H9 (cell line): Measurements from ENCODE around the gene KHSRP. TPM values are rescaled to one million over a fixed set of nuclear protein-coding genes. Genes with fewer than 3 reads are reported as not detected.

Experiments
- DNase-seq: peaks from one replicate; pipeline ENCODE4 v3.0.0-alpha.2; 2017
- H2AFZ ChIP-seq: one replicate; pipeline ENCODE4 v1.6.1; 2013; ENCODE audit warnings: mild to moderate bottlenecking, low read length, control low read depth, moderate library complexity
- H2AK5ac ChIP-seq: 2 replicates; pipeline ENCODE4 v1.6.1; 2013; ENCODE audit warnings: low read length, control low read depth, mixed read lengths; ENCODE audit not compliant: insufficient read length
- H2BK120ac ChIP-seq: one replicate; pipeline ENCODE4 v1.6.1; 2013; ENCODE audit warnings: low read depth, mild to moderate bottlenecking, low read length, control low read depth, inconsistent platforms; ENCODE audit not compliant: poor library complexity, severe bottlenecking
- H2BK12ac ChIP-seq: 2 replicates; pipeline ENCODE4 v1.6.1; 2013; ENCODE audit warnings: low read length, control low read depth, mixed read lengths, low read depth; ENCODE audit not compliant: insufficient read length
- H2BK15ac ChIP-seq: 2 replicates; pipeline ENCODE4 v1.6.1; 2013; ENCODE audit warnings: low read depth, low read length, control low read depth
- H2BK20ac ChIP-seq: one replicate; pipeline ENCODE4 v1.6.1; 2013; ENCODE audit warnings: low read depth, mild to moderate bottlenecking, low read length, control low read depth, inconsistent platforms; ENCODE audit not compliant: poor library complexity, severe bottlenecking
- H2BK5ac ChIP-seq: 2 replicates; pipeline ENCODE4 v1.6.1; 2013; ENCODE audit warnings: low read length, control low read depth, mixed read lengths; ENCODE audit not compliant: insufficient read length
- H3K14ac ChIP-seq: 2 replicates; pipeline ENCODE4 v1.6.1; 2013; ENCODE audit warnings: low read length, control low read depth; ENCODE audit not compliant: insufficient read depth
- H3K18ac ChIP-seq: 2 replicates; pipeline ENCODE4 v1.6.1; 2013; ENCODE audit warnings: low read depth, mild to moderate bottlenecking, mixed read lengths, low read length, control low read depth; ENCODE audit not compliant: insufficient read length
- H3K23ac ChIP-seq: 2 replicates; pipeline ENCODE4 v1.6.1; 2013; ENCODE audit warnings: low read length, control low read depth, mixed read lengths, low read depth; ENCODE audit not compliant: insufficient read length
- H3K23me2 ChIP-seq: 2 replicates; pipeline ENCODE4 v1.6.1; 2013; ENCODE audit warnings: low read depth, mild to moderate bottlenecking, mixed read lengths, low read length, control low read depth; ENCODE audit not compliant: insufficient read length, poor library complexity, severe bottlenecking
- H3K27ac ChIP-seq: 2 replicates; pipeline ENCODE4 v1.5.1; 2013; ENCODE audit warnings: low read length, control low read depth, mixed read lengths, low read depth; ENCODE audit not compliant: insufficient read length
- H3K27me3 ChIP-seq: 2 replicates; pipeline ENCODE4 v1.6.1; 2013; ENCODE audit warnings: low read length, control low read depth, inconsistent platforms; ENCODE audit not compliant: insufficient read depth
- H3K4ac ChIP-seq: 2 replicates; pipeline ENCODE4 v1.6.1; 2013; ENCODE audit warnings: low read depth, mild to moderate bottlenecking, control low read depth, inconsistent platforms, low read length, moderate library complexity
- H3K4me1 ChIP-seq: 2 replicates; pipeline ENCODE4 v1.6.1; 2013; ENCODE audit warnings: low read length, control low read depth, inconsistent platforms; ENCODE audit not compliant: insufficient read depth
- H3K4me2 ChIP-seq: 2 replicates; pipeline ENCODE4 v1.6.1; 2013; ENCODE audit warnings: low read length, control low read depth, mixed read lengths; ENCODE audit not compliant: insufficient read length, insufficient read depth
- H3K56ac ChIP-seq: 2 replicates; pipeline ENCODE4 v1.6.1; 2013; ENCODE audit warnings: low read depth, mild to moderate bottlenecking, mixed read lengths, low read length, control low read depth; ENCODE audit not compliant: insufficient read length
- H3K79me1 ChIP-seq: 2 replicates; pipeline ENCODE4 v1.6.1; 2013; ENCODE audit warnings: low read depth, mild to moderate bottlenecking, moderate library complexity, low read length, control low read depth, inconsistent platforms; ENCODE audit not compliant: insufficient read depth, poor library complexity, severe bottlenecking
- H3K79me2 ChIP-seq: 2 replicates; pipeline ENCODE4 v1.6.1; 2013; ENCODE audit warnings: low read length, control low read depth, inconsistent platforms; ENCODE audit not compliant: insufficient read depth
- H3K9ac ChIP-seq: 2 replicates; pipeline ENCODE4 v1.6.1; 2013; ENCODE audit warnings: low read length, control low read depth, mixed read lengths; ENCODE audit not compliant: insufficient read length; ENCODE audit errors: extremely low read depth
- H3K9me3 ChIP-seq: one replicate; pipeline ENCODE4 v1.6.1; 2013; ENCODE audit warnings: low read depth, low read length, inconsistent platforms; ENCODE audit not compliant: control insufficient read depth
- H3T11ph ChIP-seq: one replicate; pipeline ENCODE4 v1.6.1; 2013; ENCODE audit warnings: mild to moderate bottlenecking, low read length, control low read depth, inconsistent platforms
- H4K20me1 ChIP-seq: one replicate; pipeline ENCODE4 v1.6.1; 2013; ENCODE audit not compliant: control insufficient read depth, insufficient read length, insufficient read depth
- H4K5ac ChIP-seq: 2 replicates; pipeline ENCODE4 v1.6.1; 2013; ENCODE audit warnings: low read depth, mild to moderate bottlenecking, mixed read lengths, low read length, control low read depth; ENCODE audit not compliant: insufficient read length
- H4K8ac ChIP-seq: replicated peaks from 2 replicates; pipeline ENCODE4 v1.6.1; 2013; ENCODE audit warnings: low read length, control low read depth, mixed read lengths, low read depth; ENCODE audit not compliant: insufficient read length
- H4K91ac ChIP-seq: 2 replicates; pipeline ENCODE4 v1.6.1; 2013; ENCODE audit warnings: low read depth, mild to moderate bottlenecking, moderate library complexity, mixed read lengths, low read length, control low read depth; ENCODE audit not compliant: insufficient read length
- H3K27ac Mint-ChIP-seq, 3 experiments: 2 replicates in 2 of 3; 3 replicates in 1 of 3; pipeline ENCODE4 v1.8.0; 2020 to 2021; ENCODE audit warnings: mixed read lengths in 3 of 3, mild to moderate bottlenecking in 1 of 3, moderate library complexity in 1 of 3
- H3K27me3 Mint-ChIP-seq: 2 replicates; pipeline ENCODE4 v1.8.0; 2021; ENCODE audit warnings: low read depth, mild to moderate bottlenecking, moderate library complexity, mixed read lengths
- H3K36me3 Mint-ChIP-seq, 3 experiments: 2 replicates in 2 of 3; 3 replicates in 1 of 3; pipeline ENCODE4 v1.8.0; 2020 to 2021; ENCODE audit warnings: low read depth in 3 of 3, mixed read lengths in 3 of 3; ENCODE audit not compliant: insufficient read depth in 1 of 3
- H3K4me1 Mint-ChIP-seq, 2 experiments: 2 replicates each; pipeline ENCODE4 v1.8.0; 2020; ENCODE audit warnings: mixed read lengths in 2 of 2
- H3K4me3 Mint-ChIP-seq, 2 experiments: 2 replicates in 1 of 2; 3 replicates in 1 of 2; pipeline ENCODE4 v1.8.0; 2020 to 2021; ENCODE audit warnings: mild to moderate bottlenecking in 2 of 2, mixed read lengths in 2 of 2, moderate library complexity in 1 of 2
- H3K9me3 Mint-ChIP-seq, 2 experiments: 2 replicates in 1 of 2; 3 replicates in 1 of 2; pipeline ENCODE4 v1.8.0; 2020; ENCODE audit warnings: mild to moderate bottlenecking in 2 of 2, mixed read lengths in 2 of 2, moderate library complexity in 1 of 2
- WGBS: extraction: QIAGEN DNeasy Blood & Tissue Kit; methylation state at CpG from one replicate; pipeline ENCODE4 v1.1.7; 2013; ENCODE audit warnings: missing lambda C conversion rate, low lambda C conversion rate, mixed read lengths; ENCODE audit not compliant: insufficient read length; ENCODE audit errors: extremely low coverage; 5-methylcytosine and 5-hydroxymethylcytosine counted together
- total RNA-seq: library from RNA; stranded (reverse); gene quantifications from 2 replicates; pipeline ENCODE4 v1.2.1, GENCODE V29; 2021
- TF ChIP-seq, protein P1 (sequence below): fragments of 200-600 bp; sonication (generic); conservative IDR thresholded peaks from 3 replicates; pipeline ENCODE4 v1.8.0; 2021; ENCODE audit warnings: antibody characterized with exemption, mild to moderate bottlenecking

The KHSRP gene
- total RNA-seq, 1 experiment from 2014 or later, result 602 TPM

DNA sequence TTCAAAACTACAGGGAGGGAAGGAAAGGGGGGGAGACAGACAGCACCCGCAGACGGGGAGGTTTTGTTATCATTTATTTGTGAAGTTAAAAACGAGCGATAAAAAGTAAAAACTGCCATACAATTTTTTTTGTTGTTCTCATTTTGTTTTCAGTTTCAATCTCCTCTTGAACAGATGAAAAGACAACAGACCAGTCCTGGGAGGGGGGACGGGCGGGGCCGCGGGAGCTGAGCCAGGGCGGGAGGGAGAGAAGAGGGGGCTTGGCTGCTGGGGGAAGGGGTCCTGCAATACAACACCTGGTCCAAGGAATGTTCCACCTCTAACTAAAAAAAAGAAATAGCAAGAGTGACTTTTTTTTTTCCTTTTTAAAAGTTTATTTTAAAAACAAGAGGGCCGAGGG, 11.3 kb downstream of the KHSRP start:
- Mint-ChIP-seq H3K4me3 (no peak overlapping the region), H3K27me3 (no peaks in the 10 kb centered on the region), H3K9me3 (no peaks in the 10 kb centered on the region; a peak in 1 of 5 replicates), H3K4me1 (peaks cover 3 to 21% of the 10 kb centered on the region in 2 experiments), H3K27ac (peak overlapping the region in 1 of 3 experiments; percentile 95; a peak in 2 of 7 replicates), H3K36me3 (peaks cover 18 to 51% (median 51%) of the 10 kb centered on the region in 3 experiments; a peak in 6 of 7 replicates)
- no peak overlapping the region for H2BK5ac ChIP-seq
- no peak overlapping the region for H2BK120ac ChIP-seq
- no peak overlapping the region for H2BK12ac ChIP-seq
- no peak overlapping the region for H3K14ac ChIP-seq
- H3K56ac ChIP-seq, result no peak overlapping the region
- H3K4me2 ChIP-seq, result no peak overlapping the region
- no peak overlapping the region for H2BK20ac ChIP-seq
- H3K27ac ChIP-seq, result no peak overlapping the region
- no peaks in the 10 kb centered on the region for H4K20me1 ChIP-seq
- H3K4ac ChIP-seq, result no peak overlapping the region
- no peaks in the 10 kb centered on the region for H3K9me3 ChIP-seq
- no peak overlapping the region for H3K9ac ChIP-seq
- no peak overlapping the region for H4K8ac ChIP-seq
- H3K23ac ChIP-seq, result no peak overlapping the region
- H2BK15ac ChIP-seq, result no peak overlapping the region
- DNase-seq, result no peak
- H3K79me1 ChIP-seq, result peaks cover 3% of the 10 kb centered on the region
- no peaks in the 10 kb centered on the region for H3K27me3 ChIP-seq
- H3T11ph ChIP-seq, result no peak overlapping the region
- no peak overlapping the region for H2AK5ac ChIP-seq
- H2AFZ ChIP-seq, result no peak overlapping the region
- no peaks in the 10 kb centered on the region for H3K4me1 ChIP-seq
- no peaks in the 10 kb centered on the region for H3K79me2 ChIP-seq
- no CpG with 5 or more reads among the region's 10 CpGs for WGBS
- TF ChIP-seq, protein P1, sequence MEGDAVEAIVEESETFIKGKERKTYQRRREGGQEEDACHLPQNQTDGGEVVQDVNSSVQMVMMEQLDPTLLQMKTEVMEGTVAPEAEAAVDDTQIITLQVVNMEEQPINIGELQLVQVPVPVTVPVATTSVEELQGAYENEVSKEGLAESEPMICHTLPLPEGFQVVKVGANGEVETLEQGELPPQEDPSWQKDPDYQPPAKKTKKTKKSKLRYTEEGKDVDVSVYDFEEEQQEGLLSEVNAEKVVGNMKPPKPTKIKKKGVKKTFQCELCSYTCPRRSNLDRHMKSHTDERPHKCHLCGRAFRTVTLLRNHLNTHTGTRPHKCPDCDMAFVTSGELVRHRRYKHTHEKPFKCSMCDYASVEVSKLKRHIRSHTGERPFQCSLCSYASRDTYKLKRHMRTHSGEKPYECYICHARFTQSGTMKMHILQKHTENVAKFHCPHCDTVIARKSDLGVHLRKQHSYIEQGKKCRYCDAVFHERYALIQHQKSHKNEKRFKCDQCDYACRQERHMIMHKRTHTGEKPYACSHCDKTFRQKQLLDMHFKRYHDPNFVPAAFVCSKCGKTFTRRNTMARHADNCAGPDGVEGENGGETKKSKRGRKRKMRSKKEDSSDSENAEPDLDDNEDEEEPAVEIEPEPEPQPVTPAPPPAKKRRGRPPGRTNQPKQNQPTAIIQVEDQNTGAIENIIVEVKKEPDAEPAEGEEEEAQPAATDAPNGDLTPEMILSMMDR, result no peak
- no peak overlapping the region for H3K18ac ChIP-seq
- no peak overlapping the region for H4K91ac ChIP-seq
- no peak overlapping the region for H4K5ac ChIP-seq
- no peaks in the 10 kb centered on the region for H3K23me2 ChIP-seq
